ENCODE results near the gene NCR3LG1. TPM values are rescaled to one million over a fixed set of nuclear protein-coding genes. Genes with fewer than 3 reads are reported as not detected.

The NCR3LG1 gene
- total and polyA plus RNA-seq, 4 donors, result 0.18 to 0.75 (median 0.38) TPM

DNA sequence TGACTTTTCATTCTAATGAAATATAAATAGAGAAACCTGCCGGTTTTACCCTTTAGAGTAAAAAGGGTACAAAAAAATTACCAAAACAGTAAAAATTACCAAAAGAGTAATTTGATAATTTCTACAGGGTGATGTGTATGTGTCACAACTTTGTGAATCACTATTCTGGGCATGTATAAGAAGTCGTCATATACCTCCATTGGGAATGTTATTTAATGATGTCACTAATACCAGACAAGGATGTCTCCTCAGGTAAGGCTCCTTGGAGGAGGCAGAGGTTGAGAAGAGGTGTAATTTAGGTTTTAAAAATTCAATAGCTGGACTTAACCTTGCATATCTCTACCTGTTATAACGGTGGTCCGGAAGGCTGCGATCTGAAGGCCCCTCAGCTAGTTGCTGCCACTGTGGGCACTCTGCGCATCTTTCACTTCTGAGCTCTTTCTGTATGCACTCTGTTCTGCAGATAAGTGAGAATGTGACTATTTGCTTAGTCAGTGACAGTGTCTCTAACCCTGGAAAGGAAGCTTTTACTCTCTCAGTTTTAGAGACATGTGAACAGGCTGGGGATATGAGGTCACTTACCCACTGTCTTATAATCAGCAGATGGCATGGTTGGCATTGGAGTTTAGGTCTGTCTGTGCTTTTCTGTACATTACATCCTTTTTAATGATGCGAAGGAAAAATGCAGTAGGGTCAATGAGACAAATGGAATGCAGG is 987 bp upstream of the NCR3LG1 start:
- Histone ChIP-seq H3K27ac (ENCODE audit: low read depth in 1 of 2, low read length in 2 of 2) (no peak overlapping the region), H3K36me3 (ENCODE audit: control insufficient read depth in 4 of 4, insufficient read depth in 3 of 4, low read depth in 1 of 4, low read length in 3 of 4) (no peaks in the 10 kb centered on the region), H3K4me1 (ENCODE audit: control insufficient read depth in 4 of 4, insufficient read depth in 4 of 4, low read length in 3 of 4) (peaks cover 6 to 27% (median 21%) of the 10 kb centered on the region in 4 donors), H3K4me3 (ENCODE audit: low read depth in 1 of 3, low read length in 3 of 3) (no peak overlapping the region), H3K27me3 (ENCODE audit: control insufficient read depth in 4 of 4, insufficient read depth in 4 of 4, low read length in 3 of 4) (no peaks in the 10 kb centered on the region), H3K9ac (ENCODE audit: low read depth in 1 of 2, low read length in 2 of 2) (no peak overlapping the region), H3K9me3 (ENCODE audit: control insufficient read depth in 4 of 4, low read length in 3 of 4) (no peaks in the 10 kb centered on the region)
- TF ChIP-seq RXRA (IDR thresholded peaks at IDR 0.05) (no peak), JUND (IDR thresholded peaks at IDR 0.05) (no peak), REST (IDR thresholded peaks at IDR 0.05) (no peak), HNF4A (conservative IDR thresholded peaks at IDR 0.05) (no peak), ZBTB33 (IDR thresholded peaks at IDR 0.05) (no peak), YY1 (IDR thresholded peaks at IDR 0.05) (no peak), NR2F2 (IDR thresholded peaks at IDR 0.05) (no peak), SP1 (IDR thresholded peaks at IDR 0.05) (no peak), FOXA2 (IDR thresholded peaks at IDR 0.05) (no peak), TAF1 (conservative IDR thresholded peaks at IDR 0.05) (no peak), GABPA (IDR thresholded peaks at IDR 0.05 in 1 of 2, conservative IDR thresholded peaks at IDR 0.05 in 1 of 2) (no peak), FOXA1 (IDR thresholded peaks at IDR 0.05) (no peak), HNF4G (IDR thresholded peaks at IDR 0.05) (no peak), RAD21 (IDR thresholded peaks at IDR 0.05) (no peak)
- TF ChIP-seq, protein P1, sequence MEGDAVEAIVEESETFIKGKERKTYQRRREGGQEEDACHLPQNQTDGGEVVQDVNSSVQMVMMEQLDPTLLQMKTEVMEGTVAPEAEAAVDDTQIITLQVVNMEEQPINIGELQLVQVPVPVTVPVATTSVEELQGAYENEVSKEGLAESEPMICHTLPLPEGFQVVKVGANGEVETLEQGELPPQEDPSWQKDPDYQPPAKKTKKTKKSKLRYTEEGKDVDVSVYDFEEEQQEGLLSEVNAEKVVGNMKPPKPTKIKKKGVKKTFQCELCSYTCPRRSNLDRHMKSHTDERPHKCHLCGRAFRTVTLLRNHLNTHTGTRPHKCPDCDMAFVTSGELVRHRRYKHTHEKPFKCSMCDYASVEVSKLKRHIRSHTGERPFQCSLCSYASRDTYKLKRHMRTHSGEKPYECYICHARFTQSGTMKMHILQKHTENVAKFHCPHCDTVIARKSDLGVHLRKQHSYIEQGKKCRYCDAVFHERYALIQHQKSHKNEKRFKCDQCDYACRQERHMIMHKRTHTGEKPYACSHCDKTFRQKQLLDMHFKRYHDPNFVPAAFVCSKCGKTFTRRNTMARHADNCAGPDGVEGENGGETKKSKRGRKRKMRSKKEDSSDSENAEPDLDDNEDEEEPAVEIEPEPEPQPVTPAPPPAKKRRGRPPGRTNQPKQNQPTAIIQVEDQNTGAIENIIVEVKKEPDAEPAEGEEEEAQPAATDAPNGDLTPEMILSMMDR (IDR thresholded peaks at IDR 0.05; ENCODE audit: low read depth, low read length, missing input control), result no peak
- TF ChIP-seq, protein P2, sequence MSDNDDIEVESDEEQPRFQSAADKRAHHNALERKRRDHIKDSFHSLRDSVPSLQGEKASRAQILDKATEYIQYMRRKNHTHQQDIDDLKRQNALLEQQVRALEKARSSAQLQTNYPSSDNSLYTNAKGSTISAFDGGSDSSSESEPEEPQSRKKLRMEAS (IDR thresholded peaks at IDR 0.05), result no peak
- DNase-seq (ENCODE audit: low spot score), result no peak
- 93% methylated on average over 7 of the region's 7 CpGs for WGBS

GRCh38 chr11:17351172-17351509 is 459 bp upstream of the NCR3LG1 start:
- no peaks in the 10 kb centered on the region for H3K36me3 ChIP-seq (ENCODE audit: control insufficient read depth in 4 of 4, insufficient read depth in 3 of 4, low read depth in 1 of 4, low read length in 3 of 4)
- H3K9me3 ChIP-seq (ENCODE audit: control insufficient read depth in 4 of 4, low read length in 3 of 4), result no peaks in the 10 kb centered on the region
- H3K4me3 ChIP-seq (ENCODE audit: low read depth in 1 of 3, low read length in 3 of 3), result peak overlapping the region in 2 of 3 donors; percentile 60 to 71
- no peak for DNase-seq (ENCODE audit: low spot score)
- H3K4me1 ChIP-seq (ENCODE audit: control insufficient read depth in 4 of 4, insufficient read depth in 4 of 4, low read length in 3 of 4), result peaks cover 6 to 27% (median 21%) of the 10 kb centered on the region in 4 donors
- no peak overlapping the region for H3K27ac ChIP-seq (ENCODE audit: low read depth in 1 of 2, low read length in 2 of 2)
- H3K27me3 ChIP-seq (ENCODE audit: control insufficient read depth in 4 of 4, insufficient read depth in 4 of 4, low read length in 3 of 4), result no peaks in the 10 kb centered on the region
- peak overlapping the region in 1 of 2 donors; percentile 9 for H3K9ac ChIP-seq (ENCODE audit: low read depth in 1 of 2, low read length in 2 of 2)
- no peak for TF ChIP-seq SP1 (IDR thresholded peaks at IDR 0.05)
- no peak for TF ChIP-seq JUND (IDR thresholded peaks at IDR 0.05)
- no peak for TF ChIP-seq YY1 (IDR thresholded peaks at IDR 0.05)
- TF ChIP-seq NR2F2 (IDR thresholded peaks at IDR 0.05), result no peak
- WGBS, result 27% methylated on average over 12 of the region's 12 CpGs
